NT2/D1 (cell line): ENCODE results near the gene CRYBB3.

ENCODE experiments used
- DNase-seq: peaks from one replicate; pipeline ENCODE4 v3.0.0-alpha.2; 2011; ENCODE audit warnings: low read depth, low spot score
- H3K27me3 ChIP-seq: 2 replicates; pipeline ENCODE4 v1.6.0; 2011; ENCODE audit warnings: mild to moderate bottlenecking; ENCODE audit not compliant: insufficient read length, insufficient read depth
- H3K36me3 ChIP-seq: 2 replicates; pipeline ENCODE4 v1.6.1; 2011; ENCODE audit warnings: mild to moderate bottlenecking, low read length, mixed read lengths; ENCODE audit not compliant: insufficient read depth, insufficient read length
- H3K4me1 ChIP-seq: 2 replicates; pipeline ENCODE4 v1.5.1; 2011; ENCODE audit not compliant: insufficient read depth, insufficient read length
- H3K4me3 ChIP-seq: 2 replicates; pipeline ENCODE4 v1.5.1; 2011; ENCODE audit warnings: low read depth; ENCODE audit not compliant: insufficient read length
- H3K9ac ChIP-seq: 2 replicates; pipeline ENCODE4 v1.6.0; 2011; ENCODE audit warnings: low read depth; ENCODE audit not compliant: insufficient read length
- H3K9me3 ChIP-seq: 2 replicates; pipeline ENCODE4 v1.5.1; 2011; ENCODE audit warnings: mild to moderate bottlenecking, low read length; ENCODE audit not compliant: insufficient read depth
- SUZ12 ChIP-seq: IDR thresholded peaks from 2 replicates; pipeline ENCODE4 v1.6.1; 2011; ENCODE audit not compliant: insufficient read length, insufficient read depth; ENCODE audit errors: extremely low read depth
- YY1 ChIP-seq: IDR thresholded peaks from 2 replicates; pipeline ENCODE4 v1.6.1; 2011; ENCODE audit not compliant: insufficient read length, insufficient read depth
- ZNF274 ChIP-seq: IDR thresholded peaks from 2 replicates; pipeline ENCODE4 v1.6.1; 2011; ENCODE audit warnings: mild to moderate bottlenecking, low read depth, low read length

CRYBB3 gene

DNA sequence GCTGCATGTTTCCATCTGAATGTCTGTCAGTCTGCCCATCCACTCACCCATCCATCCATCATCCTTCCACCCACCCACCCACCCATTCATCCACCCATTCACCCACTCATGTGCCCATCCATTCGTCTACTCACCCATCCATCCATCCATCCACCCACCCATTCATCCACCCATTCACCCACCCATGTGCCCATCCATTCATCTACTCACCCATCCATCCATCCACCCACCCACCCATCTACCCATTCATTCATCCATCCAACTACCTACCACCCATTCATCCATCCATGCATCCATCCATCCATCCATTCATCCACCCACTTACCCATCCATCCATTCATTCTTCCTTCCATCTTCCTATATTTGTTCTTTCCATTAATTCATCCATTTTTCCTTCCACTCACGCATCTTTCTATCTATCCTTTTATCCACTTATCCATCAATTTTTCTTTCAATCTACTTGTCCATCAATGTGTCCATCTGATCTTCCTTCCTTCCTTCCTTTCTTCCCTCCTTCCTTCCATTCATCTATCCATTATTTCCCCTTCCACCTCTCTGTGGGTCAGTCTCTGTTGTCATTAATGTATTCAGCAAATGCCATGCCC lies 8.0 kb downstream of the CRYBB3 start:
- TF ChIP-seq SUZ12, result no peak
- no peak for TF ChIP-seq YY1
- TF ChIP-seq ZNF274, result no peak
- Histone ChIP-seq H3K36me3 (no peaks in the 10 kb centered on the region), H3K9ac (no peak overlapping the region), H3K27me3 (no peaks in the 10 kb centered on the region), H3K4me1 (no peaks in the 10 kb centered on the region), H3K9me3 (0 out of 2 replicates have a peak, but pooled peaks cover under 1% of the 10 kb centered on the region), H3K4me3 (no peak overlapping the region)
- DNase-seq, result no peak

DNA sequence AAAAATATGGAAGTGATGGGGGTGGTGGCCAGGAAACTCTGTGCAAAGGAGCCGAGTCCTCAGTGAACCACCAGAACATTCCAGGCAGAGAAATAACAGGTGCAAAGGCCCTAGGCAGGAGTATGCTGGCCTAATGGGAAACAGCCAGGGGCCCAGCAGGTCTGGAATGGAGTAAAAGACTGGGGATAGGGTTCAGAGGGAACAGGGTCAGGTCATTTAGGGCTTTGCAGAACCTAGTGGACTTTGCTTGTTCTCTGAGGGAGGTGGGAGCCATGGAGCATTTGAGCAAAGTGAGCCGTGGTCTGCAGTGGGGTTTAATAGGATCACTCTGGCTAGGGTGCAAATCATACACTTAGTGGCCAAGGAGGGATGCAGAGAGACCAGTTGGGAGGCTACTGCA lies 8.7 kb downstream of the CRYBB3 start:
- Histone ChIP-seq H3K36me3 (no peaks in the 10 kb centered on the region), H3K4me1 (no peaks in the 10 kb centered on the region), H3K9me3 (peaks cover 7% of the 10 kb centered on the region; the same call in 1 of the 2 replicates), H3K4me3 (no peak overlapping the region), H3K9ac (no peak overlapping the region), H3K27me3 (no peaks in the 10 kb centered on the region)
- no peak for DNase-seq
- no peak for TF ChIP-seq SUZ12
- TF ChIP-seq ZNF274, result no peak
- no peak for TF ChIP-seq YY1

DNA sequence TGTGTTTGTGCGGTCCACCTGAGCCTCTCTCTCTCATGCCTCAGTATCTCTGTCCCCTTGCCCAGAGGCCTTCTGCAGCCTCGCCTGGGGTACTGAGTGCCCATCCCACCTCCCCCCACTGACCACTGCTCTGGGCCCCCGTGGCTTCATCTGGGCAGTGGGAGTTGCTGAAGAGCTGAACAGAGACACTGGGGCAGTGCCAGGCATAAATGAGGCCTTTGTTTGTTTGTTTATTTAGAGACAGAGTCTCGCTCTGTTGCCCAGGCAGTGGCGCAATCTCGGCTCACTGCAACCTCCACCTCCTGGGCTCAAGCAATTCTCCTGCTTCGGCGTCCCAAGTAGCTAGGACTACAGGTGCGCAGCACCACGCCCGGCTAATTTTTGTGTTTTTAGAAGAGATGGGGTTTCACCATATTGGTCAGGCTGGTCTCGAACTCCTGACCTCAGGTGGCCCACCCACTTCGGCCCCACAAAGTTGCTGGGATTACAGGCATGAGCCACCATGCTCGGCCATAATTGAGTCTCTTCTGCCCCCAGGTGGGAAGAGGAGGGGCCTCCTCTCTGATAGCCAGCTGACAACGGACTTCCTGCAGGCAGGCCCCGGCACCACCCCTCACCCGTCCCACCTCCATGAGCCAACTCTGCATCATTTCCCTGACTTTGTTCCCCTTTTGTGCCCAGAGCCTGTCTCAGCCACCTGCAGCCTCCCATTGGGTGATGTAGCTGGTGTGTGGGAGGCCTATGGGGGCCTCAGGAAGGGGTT lies 9.3 kb downstream of the CRYBB3 start:
- no peaks in the 10 kb centered on the region for H3K4me1 ChIP-seq
- H3K9ac ChIP-seq, result no peak overlapping the region
- no peak for DNase-seq
- TF ChIP-seq ZNF274 (no peak), SUZ12 (no peak), YY1 (no peak)
- H3K36me3 ChIP-seq, result no peaks in the 10 kb centered on the region
- no peak overlapping the region for H3K4me3 ChIP-seq
- no peaks in the 10 kb centered on the region for H3K27me3 ChIP-seq
- peaks cover 9% of the 10 kb centered on the region; the same call in 1 of the 2 replicates for H3K9me3 ChIP-seq

GRCh38 chr22:25210793-25211192 lies 11.1 kb downstream of the CRYBB3 start:
- H3K4me3 ChIP-seq, result no peak overlapping the region
- no peaks in the 10 kb centered on the region for H3K4me1 ChIP-seq
- TF ChIP-seq ZNF274 (no peak), YY1 (no peak), SUZ12 (no peak)
- H3K9me3 ChIP-seq, result peaks cover 9% of the 10 kb centered on the region; the same call in 1 of the 2 replicates
- no peak for DNase-seq
- no peaks in the 10 kb centered on the region for H3K36me3 ChIP-seq
- H3K27me3 ChIP-seq, result no peaks in the 10 kb centered on the region
- no peak overlapping the region for H3K9ac ChIP-seq

GRCh38 chr22:25212337-25212736 lies 12.7 kb downstream of the CRYBB3 start:
- TF ChIP-seq ZNF274 (no peak), SUZ12 (no peak), YY1 (no peak)
- H3K36me3 ChIP-seq, result no peaks in the 10 kb centered on the region
- no peak for DNase-seq
- no peaks in the 10 kb centered on the region for H3K4me1 ChIP-seq
- no peaks in the 10 kb centered on the region for H3K27me3 ChIP-seq
- H3K9me3 ChIP-seq, result peaks cover 9% of the 10 kb centered on the region; the same call in 1 of the 2 replicates
- H3K4me3 ChIP-seq, result no peak overlapping the region
- no peak overlapping the region for H3K9ac ChIP-seq

DNA sequence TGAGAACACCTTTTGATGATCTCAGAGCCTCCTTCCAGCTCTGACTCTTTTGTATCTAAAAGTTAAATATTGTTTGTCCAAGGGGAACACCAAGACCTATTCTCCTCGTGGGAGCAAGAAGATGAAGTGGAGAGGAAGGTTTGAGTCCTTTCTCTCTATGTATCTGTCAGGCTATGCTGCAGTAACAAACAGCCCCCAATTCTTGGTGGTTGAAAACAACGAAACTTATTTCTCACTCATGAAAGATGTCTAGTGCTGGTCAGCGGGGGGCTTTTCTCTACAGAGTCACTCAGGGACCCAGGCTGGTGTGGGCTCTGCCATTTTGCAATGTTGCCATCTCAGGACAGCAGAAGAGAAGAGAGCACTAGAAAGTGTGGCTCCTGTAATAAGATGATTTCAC lies 13.6 kb downstream of the CRYBB3 start:
- H3K27me3 ChIP-seq, result no peaks in the 10 kb centered on the region
- H3K4me3 ChIP-seq, result no peak overlapping the region
- H3K36me3 ChIP-seq, result no peaks in the 10 kb centered on the region
- H3K9ac ChIP-seq, result no peak overlapping the region
- H3K9me3 ChIP-seq, result peaks cover 9% of the 10 kb centered on the region; the same call in 1 of the 2 replicates
- TF ChIP-seq ZNF274 (no peak), YY1 (no peak), SUZ12 (no peak)
- no peaks in the 10 kb centered on the region for H3K4me1 ChIP-seq
- DNase-seq, result no peak

- Histone ChIP-seq H3K4me3 (no peak overlapping the region), H3K4me1 (no peaks in the 10 kb centered on the region), H3K36me3 (no peaks in the 10 kb centered on the region), H3K27me3 (peaks cover 5% of the 10 kb centered on the region), H3K9ac (no peak overlapping the region), H3K9me3 (peaks cover 9% of the 10 kb centered on the region; the same call in 1 of the 2 replicates)
- no peak for TF ChIP-seq YY1
- no peak for TF ChIP-seq ZNF274
- no peak for TF ChIP-seq SUZ12
- no peak for DNase-seq
Measured at GRCh38 chr22:25216230-25216629, 16.6 kb downstream of the CRYBB3 start.
